SK-N-SH (cell line): ENCODE data around the gene SLC6A13. TPM values are rescaled to one million over a fixed set of nuclear protein-coding genes. Genes with fewer than 3 reads are reported as not detected.

Experiments
- CTCF ChIA-PET: fragments of 300-600, 350-600 bp; formaldehyde crosslinking; extraction: SDS; loops from one replicate; lab custom pipeline; 2021; lab: Yijun Ruan, JAX
- POLR2A ChIA-PET: fragments of 350-600 bp; sonication (Branson Sonifier 250); formaldehyde crosslinking; extraction: SDS; loops from one replicate; lab custom pipeline; 2020; ENCODE audit warnings: antibody characterized with exemption, inconsistent platforms; lab: Yijun Ruan, JAX
- DNase-seq: peaks from one replicate; pipeline ENCODE4 v3.0.0; 2012
- H2AFZ ChIP-seq: fragments of 200-600 bp; sonication (generic); 2 replicates; pipeline ENCODE4 v1.8.1; 2016; ENCODE audit warnings: antibody characterized with exemption, mild to moderate bottlenecking, low read depth
- H3F3A ChIP-seq: fragments of 200-600 bp; sonication (generic); replicated peaks from 2 replicates; pipeline ENCODE3; 2016; ENCODE audit warnings: antibody characterized with exemption, mild to moderate bottlenecking; ENCODE audit not compliant: insufficient read depth
- H3K27ac ChIP-seq, 2 experiments: fragments of 200-500 bp in 1 of 2; fragments of 200-600 bp in 1 of 2; sonication (Bioruptor generic) in 1 of 2; sonication (generic), shearing (Covaris generic) in 1 of 2; 2 replicates each; pipeline versions ENCODE4 v1.5.1 to v1.6.1; 2014 to 2016; ENCODE audit warnings: low read depth in 2 of 2, inconsistent platforms in 1 of 2, low read length in 1 of 2, mild to moderate bottlenecking in 1 of 2, mixed read lengths in 1 of 2
- H3K27me3 ChIP-seq: fragments of 200-600 bp; sonication (generic), shearing (Covaris generic); 2 replicates; pipeline ENCODE4 v1.6.1; 2016; ENCODE audit warnings: mixed run types; ENCODE audit not compliant: insufficient read depth
- H3K36me3 ChIP-seq, 2 experiments: fragments of 200-500 bp in 1 of 2; fragments of 200-600 bp in 1 of 2; sonication (Bioruptor generic) in 1 of 2; sonication (generic) in 1 of 2; replicated peaks in 1 of 2; 2 replicates each; pipeline versions ENCODE3 to v1.5.1; 2014 to 2016; ENCODE audit warnings: low read length in 1 of 2, mild to moderate bottlenecking in 1 of 2; ENCODE audit not compliant: insufficient read depth in 2 of 2, control insufficient read depth in 1 of 2
- H3K4me1 ChIP-seq, 2 experiments: fragments of 200-500 bp in 1 of 2; fragments of 200-600 bp in 1 of 2; sonication (Bioruptor generic) in 1 of 2; sonication (generic), shearing (Covaris generic) in 1 of 2; 2 replicates each; pipeline versions ENCODE4 v1.5.1 to v1.6.1; 2014 to 2016; ENCODE audit warnings: low read depth in 1 of 2, low read length in 1 of 2, mixed run types in 1 of 2; ENCODE audit not compliant: insufficient read depth in 2 of 2, control insufficient read depth in 1 of 2
- H3K4me2 ChIP-seq: fragments of 200-600 bp; sonication (generic), shearing (Covaris generic); 2 replicates; pipeline ENCODE4 v1.6.1; 2017; ENCODE audit warnings: mixed run types
- H3K4me3 ChIP-seq, 2 experiments: fragments of 200-500 bp in 1 of 2; fragments of 200-600 bp in 1 of 2; sonication (Bioruptor generic) in 1 of 2; sonication (generic), shearing (Covaris generic) in 1 of 2; 2 replicates each; pipeline versions ENCODE4 v1.5.1 to v1.8.1; 2014 to 2016; ENCODE audit warnings: low read depth in 2 of 2, inconsistent platforms in 1 of 2, low read length in 1 of 2, mild to moderate bottlenecking in 1 of 2, mixed read lengths in 1 of 2, moderate library complexity in 1 of 2
- H3K79me2 ChIP-seq: fragments of 200-600 bp; sonication (generic); 2 replicates; pipeline ENCODE4 v1.8.1; 2017; ENCODE audit warnings: mild to moderate bottlenecking; ENCODE audit not compliant: insufficient read depth
- H3K9ac ChIP-seq: fragments of 200-600 bp; sonication (generic); 2 replicates; pipeline ENCODE4 v1.6.1; 2017; ENCODE audit warnings: mixed run types
- H3K9me2 ChIP-seq: fragments of 200-600 bp; sonication (generic); 2 replicates; pipeline ENCODE4 v1.6.1; 2017; ENCODE audit warnings: mixed run types
- H3K9me3 ChIP-seq: fragments of 200-600 bp; sonication (generic); 2 replicates; pipeline ENCODE4 v1.6.1; 2017; ENCODE audit warnings: mixed run types, mild to moderate bottlenecking, moderate library complexity
- H4K20me1 ChIP-seq: fragments of 200-600 bp; sonication (generic); 2 replicates; pipeline ENCODE4 v1.6.1; 2017; ENCODE audit warnings: mild to moderate bottlenecking, mixed run types; ENCODE audit not compliant: insufficient read depth
- CHD2 ChIP-seq: fragments of 150-350 bp; IDR thresholded peaks from 2 replicates; pipeline ENCODE4 v1.6.1; 2018; ENCODE audit warnings: low read length; ENCODE audit not compliant: partially characterized antibody
- ELF1 ChIP-seq: IDR thresholded peaks from 2 replicates; pipeline ENCODE4 v1.4.0; 2012
- EP300 ChIP-seq, 2 experiments: IDR thresholded peaks; 2 replicates each; pipeline versions ENCODE4 v1.4.0 to v1.6.1; 2012; ENCODE audit warnings: borderline replicate concordance in 1 of 2, low read depth in 1 of 2, low read length in 1 of 2
- FOSL2 ChIP-seq: IDR thresholded peaks from 2 replicates; pipeline ENCODE4 v1.4.0; 2012; ENCODE audit warnings: low read depth, mild to moderate bottlenecking, moderate library complexity, borderline replicate concordance
- FOXJ3 ChIP-seq: sonication (generic); formaldehyde crosslinking; IDR thresholded peaks from 2 replicates; pipeline ENCODE4 v1.5.1; 2020; ENCODE audit warnings: mild to moderate bottlenecking, missing genetic modification reagents
- FOXM1 ChIP-seq: IDR thresholded peaks from 2 replicates; pipeline ENCODE4 v1.4.0; 2012; ENCODE audit warnings: low read depth, mild to moderate bottlenecking
- IRF3 ChIP-seq: fragments of 150-350 bp; IDR thresholded peaks from 2 replicates; pipeline ENCODE4 v1.6.1; 2016; ENCODE audit warnings: mild to moderate bottlenecking, low read depth, low read length
- JUND ChIP-seq: IDR thresholded peaks from 2 replicates; pipeline ENCODE4 v1.4.0; 2012
- MAX ChIP-seq: IDR thresholded peaks from 2 replicates; pipeline ENCODE4 v1.4.0; 2012; ENCODE audit warnings: low read depth
- MEF2A ChIP-seq: IDR thresholded peaks from 2 replicates; pipeline ENCODE4 v1.4.0; 2012; ENCODE audit warnings: low read depth, borderline replicate concordance
- MXI1 ChIP-seq: IDR thresholded peaks from 2 replicates; pipeline ENCODE4 v1.6.1; 2012; ENCODE audit warnings: mild to moderate bottlenecking, low read depth, low read length, improper control_type of control experiment
- NRF1 ChIP-seq: IDR thresholded peaks from 2 replicates; pipeline ENCODE4 v1.6.1; 2012; ENCODE audit warnings: low read depth, mild to moderate bottlenecking, low read length
- PBX3 ChIP-seq: IDR thresholded peaks from 2 replicates; pipeline ENCODE4; 2012
- POLR2AphosphoS5 ChIP-seq: IDR thresholded peaks from 2 replicates; pipeline ENCODE4 v1.6.1; 2012; ENCODE audit warnings: low read depth, low read length
- RCOR1 ChIP-seq: fragments of 150-350 bp; IDR thresholded peaks from 2 replicates; pipeline ENCODE4 v1.6.1; 2017; ENCODE audit warnings: antibody characterized with exemption, low read length
- RFX5 ChIP-seq: IDR thresholded peaks from 2 replicates; pipeline ENCODE4 v1.6.1; 2012; ENCODE audit warnings: mild to moderate bottlenecking, improper control_type of control experiment, low read length
- RXRA ChIP-seq: IDR thresholded peaks from 2 replicates; pipeline ENCODE4 v1.4.0; 2012; ENCODE audit warnings: low read depth, mild to moderate bottlenecking, borderline replicate concordance
- SIN3A ChIP-seq: IDR thresholded peaks from 2 replicates; pipeline ENCODE4 v1.6.1; 2012; ENCODE audit warnings: low read depth, mild to moderate bottlenecking, low read length, moderate library complexity, borderline replicate concordance
- SMC3 ChIP-seq: IDR thresholded peaks from 2 replicates; pipeline ENCODE4 v1.6.1; 2012; ENCODE audit warnings: low read depth, low read length, improper control_type of control experiment
- TAF1 ChIP-seq: IDR thresholded peaks from 2 replicates; pipeline ENCODE4 v1.6.1; 2012; ENCODE audit warnings: low read depth, mild to moderate bottlenecking, low read length, moderate library complexity, borderline replicate concordance
- TCF12 ChIP-seq: IDR thresholded peaks from 2 replicates; pipeline ENCODE4 v1.4.0; 2012
- TEAD4 ChIP-seq: IDR thresholded peaks from 2 replicates; pipeline ENCODE4 v1.4.0; 2012; ENCODE audit warnings: mild to moderate bottlenecking, borderline replicate concordance; ENCODE audit not compliant: insufficient read depth
- WGBS: methylation state at CpG from one replicate; pipeline ENCODE4 v1.1.6; 2017; ENCODE audit warnings: low lambda C conversion rate; 5-methylcytosine and 5-hydroxymethylcytosine counted together
- polyA plus RNA-seq, 3 experiments: library from polyadenylated mRNA; depleted of rRNA; stranded (reverse); fragments of >200 nt; gene quantifications; 2 replicates each; pipeline ENCODE4 v1.2.3, GENCODE V29; 2012
- TF ChIP-seq, protein P1 (sequence below): fragments of 150-350 bp; IDR thresholded peaks from 2 replicates; pipeline ENCODE4 v1.6.1; 2017; ENCODE audit warnings: antibody characterized with exemption, low read length, low read depth, borderline replicate concordance

SLC6A13 gene
- polyA plus RNA-seq, 1 of the 3 experiments (the other 2 are of a cell fraction): 0.05 TPM

GRCh38 chr12:212415-212714, 50.3 kb downstream of the SLC6A13 start (continued):
- TF ChIP-seq TCF12: no peak
- TF ChIP-seq ELF1: no peak

- H3K9ac ChIP-seq: no peak overlapping the region
- H4K20me1 ChIP-seq: no peaks in the 10 kb centered on the region
- H3K4me2 ChIP-seq: no peak overlapping the region
- no peak overlapping the region for H3K27ac ChIP-seq
- peaks cover 0 to 6% of the 10 kb centered on the region in 2 experiments; a peak in 1 of 4 replicates for H3K4me1 ChIP-seq
- peaks cover 10% of the 10 kb centered on the region; the same call in 1 of the 2 replicates for H3K27me3 ChIP-seq
- DNase-seq: no peak
- H3K9me3 ChIP-seq: no peaks in the 10 kb centered on the region
- no peaks in the 10 kb centered on the region for H3K36me3 ChIP-seq
- no peaks in the 10 kb centered on the region for H3K79me2 ChIP-seq
- H3K9me2 ChIP-seq: no peaks in the 10 kb centered on the region
- no peak overlapping the region for H3K4me3 ChIP-seq
- H2AFZ ChIP-seq: no peak overlapping the region
- H3F3A ChIP-seq: no peaks in the 10 kb centered on the region
- ChIA-PET CTCF (interaction anchor here (0.9 to 1.6 kb wide), 3 partner anchors 8 to 103 kb away, joined by 3 to 5 read pairs (median 4); no protein-coding TSS in a partner anchor), POLR2A (no interaction called here)
- TF ChIP-seq JUND: no peak
- TF ChIP-seq MAX: no peak
- TF ChIP-seq TEAD4: no peak
- no peak for TF ChIP-seq RCOR1
- TF ChIP-seq SIN3A: no peak
- TF ChIP-seq ELF1: no peak
- no peak for TF ChIP-seq NRF1
- TF ChIP-seq EP300 (IDR thresholded peaks at IDR 0.05; ENCODE audit: borderline replicate concordance in 1 of 2, low read depth in 1 of 2, low read length in 1 of 2): no peak
- no peak for TF ChIP-seq IRF3
- TF ChIP-seq CHD2: no peak
- no peak for TF ChIP-seq TAF1
- WGBS: 70% methylated on average over 15 of the region's 16 CpGs
Measured at GRCh38 chr12:211639-212414, 50.8 kb downstream of the SLC6A13 start.

- POLR2A ChIA-PET: no interaction called here
- no peaks in the 10 kb centered on the region for H3K9me3 ChIP-seq
- no peak overlapping the region for H3K4me3 ChIP-seq
- CTCF ChIA-PET: interaction anchor here (1.6 kb wide), 1 partner anchor 59 kb away, joined by 4 read pairs; no protein-coding TSS in a partner anchor
- H3K9ac ChIP-seq: no peak overlapping the region
- no peaks in the 10 kb centered on the region for H3F3A ChIP-seq
- no peaks in the 10 kb centered on the region for H3K36me3 ChIP-seq
- no peak overlapping the region for H3K27ac ChIP-seq
- no peaks in the 10 kb centered on the region for H3K79me2 ChIP-seq
- no peak overlapping the region for H3K4me2 ChIP-seq
- no peak overlapping the region for H2AFZ ChIP-seq
- H3K27me3 ChIP-seq: peaks cover 10% of the 10 kb centered on the region; the same call in 1 of the 2 replicates
- H4K20me1 ChIP-seq: no peaks in the 10 kb centered on the region
- H3K4me1 ChIP-seq: peaks cover 0 to 6% of the 10 kb centered on the region in 2 experiments; a peak in 1 of 4 replicates
- WGBS: 54% methylated on average over 3 of the region's 3 CpGs
- no peaks in the 10 kb centered on the region for H3K9me2 ChIP-seq
- no peak for DNase-seq
- TF ChIP-seq RFX5: no peak
- no peak for TF ChIP-seq FOSL2
- TF ChIP-seq, protein P1, sequence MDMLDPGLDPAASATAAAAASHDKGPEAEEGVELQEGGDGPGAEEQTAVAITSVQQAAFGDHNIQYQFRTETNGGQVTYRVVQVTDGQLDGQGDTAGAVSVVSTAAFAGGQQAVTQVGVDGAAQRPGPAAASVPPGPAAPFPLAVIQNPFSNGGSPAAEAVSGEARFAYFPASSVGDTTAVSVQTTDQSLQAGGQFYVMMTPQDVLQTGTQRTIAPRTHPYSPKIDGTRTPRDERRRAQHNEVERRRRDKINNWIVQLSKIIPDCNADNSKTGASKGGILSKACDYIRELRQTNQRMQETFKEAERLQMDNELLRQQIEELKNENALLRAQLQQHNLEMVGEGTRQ: no peak
- no peak for TF ChIP-seq FOXM1
- TF ChIP-seq TCF12: no peak
- TF ChIP-seq RCOR1: no peak
- TF ChIP-seq SMC3: no peak
- TF ChIP-seq RXRA: no peak
- no peak for TF ChIP-seq FOXJ3 (CRISPR knock-in tag)
- no peak for TF ChIP-seq PBX3
- no peak for TF ChIP-seq MEF2A
- no peak for TF ChIP-seq MXI1
- no peak for TF ChIP-seq TAF1
- no peak for TF ChIP-seq NRF1
- TF ChIP-seq POLR2AphosphoS5: no peak
Measured at GRCh38 chr12:211142-211465, 51.5 kb downstream of the SLC6A13 start.
